ENCODE data around the gene PDIA6.

PDIA6 gene

DNA sequence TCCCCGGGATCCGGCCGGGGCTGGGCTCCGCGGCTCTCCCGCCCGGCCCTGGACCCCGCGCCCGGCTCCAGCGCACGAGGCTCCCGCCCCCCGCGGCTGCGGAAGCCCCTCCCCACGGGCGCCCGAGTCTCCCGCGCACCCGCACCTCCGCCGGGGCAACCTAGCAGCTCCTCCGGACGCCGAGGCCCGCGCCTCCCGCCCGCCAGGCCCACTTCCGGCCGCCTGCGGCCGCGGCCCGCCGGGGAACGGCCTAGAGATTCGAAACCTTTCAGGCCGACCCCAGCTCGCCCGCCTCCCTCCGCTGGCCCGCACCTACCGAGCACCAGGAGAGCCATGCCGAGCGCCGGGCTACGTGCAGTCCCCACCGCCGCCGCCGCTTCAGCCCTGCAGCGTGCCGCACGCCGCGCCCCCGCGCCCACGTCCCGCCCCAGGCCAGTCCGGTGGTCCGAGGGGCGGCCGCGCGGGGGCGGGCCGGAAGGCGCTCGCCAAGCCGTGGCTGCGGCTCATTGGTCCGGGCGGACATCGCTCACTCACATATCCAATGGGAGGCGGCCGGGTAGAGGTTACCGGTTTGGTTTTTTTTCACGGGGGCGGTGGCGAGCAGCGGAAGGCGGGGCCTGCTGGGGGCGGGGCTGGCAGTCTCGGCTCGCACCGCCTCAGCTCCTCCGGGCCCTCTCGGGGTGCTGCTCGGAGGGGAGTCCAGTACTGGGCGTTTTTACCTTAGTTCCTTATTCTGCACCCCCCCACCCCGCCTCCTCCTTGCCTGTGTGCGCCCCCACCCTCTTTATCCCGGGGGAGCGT, at the start of gene PDIA6:
Gene PDIA6 (minus strand): TSS at position 424 of the 801 bp plus-strand sequence. CDS start 89 bp downstream, at position 335.
- DNase-seq (ENCODE audit: low read depth in 2 of 2): peak; percentile 91 to 94

DNA sequence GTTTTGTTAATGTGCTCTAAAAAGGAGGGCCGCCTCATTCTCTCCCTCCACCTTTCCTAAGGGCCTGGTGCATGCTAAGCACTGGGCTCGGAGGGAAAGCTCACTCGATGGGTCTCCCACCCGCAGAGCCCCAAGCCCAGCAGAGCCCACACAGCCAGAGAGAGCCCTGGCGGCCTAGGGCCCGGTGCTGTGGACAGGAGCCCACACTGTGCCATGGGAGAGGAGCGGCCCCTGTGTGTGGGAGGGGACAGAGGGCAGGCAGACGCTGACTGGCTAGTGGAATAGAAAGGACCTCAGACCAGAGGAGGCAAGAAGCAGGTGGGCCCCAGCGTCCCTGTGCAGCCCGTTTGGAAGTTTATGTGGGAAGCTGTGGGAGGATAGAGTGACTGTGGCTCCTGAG, 49.7 kb upstream of the PDIA6 start:
- DNase-seq (ENCODE audit: low read depth in 2 of 2): no peak

DNA sequence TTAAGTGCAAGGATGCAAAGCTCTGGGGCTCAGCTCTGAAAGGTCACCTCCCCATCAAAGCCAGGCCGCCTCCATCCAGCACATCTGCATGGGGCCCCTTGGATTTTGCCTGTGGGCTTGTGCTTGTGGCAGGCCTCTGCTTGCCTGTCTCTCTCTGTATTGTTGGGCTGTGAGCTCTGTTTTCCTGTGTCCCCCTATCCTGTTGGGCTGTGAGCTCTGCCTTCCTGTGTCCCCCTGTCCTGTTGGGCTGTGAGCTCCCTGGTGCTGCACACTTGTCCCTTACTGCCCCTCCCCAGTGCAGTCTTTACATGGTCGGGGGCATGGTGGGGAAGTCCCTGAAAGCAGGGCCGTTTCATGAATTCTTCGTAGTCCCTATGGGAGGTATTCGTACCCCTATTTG, 49.2 kb upstream of the PDIA6 start:
- no peak for DNase-seq (ENCODE audit: low read depth in 2 of 2)

DNA sequence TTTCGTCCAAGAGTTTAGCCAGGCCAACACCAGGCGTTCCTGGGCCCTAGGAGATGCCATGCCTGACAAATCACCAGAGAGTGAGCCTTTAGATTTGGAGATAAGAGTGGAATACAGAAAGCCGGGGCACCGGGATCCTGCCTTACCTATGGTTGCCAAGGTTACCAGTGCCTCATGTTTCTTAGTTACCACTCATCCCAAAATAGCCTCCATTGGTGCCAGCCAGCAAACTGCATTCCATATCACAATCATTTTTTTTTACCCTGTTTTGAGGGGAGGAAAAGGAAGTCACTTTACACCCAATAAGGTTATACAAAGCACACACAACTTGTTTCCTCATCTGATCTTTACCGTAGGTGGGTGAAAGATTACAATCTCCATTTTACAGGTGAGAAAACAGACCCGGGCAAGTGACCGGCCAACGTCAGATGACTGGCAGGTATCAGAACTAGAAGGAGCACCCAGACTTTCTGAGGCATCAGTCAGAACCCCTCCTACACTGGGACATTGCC, 48.3 kb upstream of the PDIA6 start:
- no peak for DNase-seq (ENCODE audit: low read depth in 2 of 2)

DNA sequence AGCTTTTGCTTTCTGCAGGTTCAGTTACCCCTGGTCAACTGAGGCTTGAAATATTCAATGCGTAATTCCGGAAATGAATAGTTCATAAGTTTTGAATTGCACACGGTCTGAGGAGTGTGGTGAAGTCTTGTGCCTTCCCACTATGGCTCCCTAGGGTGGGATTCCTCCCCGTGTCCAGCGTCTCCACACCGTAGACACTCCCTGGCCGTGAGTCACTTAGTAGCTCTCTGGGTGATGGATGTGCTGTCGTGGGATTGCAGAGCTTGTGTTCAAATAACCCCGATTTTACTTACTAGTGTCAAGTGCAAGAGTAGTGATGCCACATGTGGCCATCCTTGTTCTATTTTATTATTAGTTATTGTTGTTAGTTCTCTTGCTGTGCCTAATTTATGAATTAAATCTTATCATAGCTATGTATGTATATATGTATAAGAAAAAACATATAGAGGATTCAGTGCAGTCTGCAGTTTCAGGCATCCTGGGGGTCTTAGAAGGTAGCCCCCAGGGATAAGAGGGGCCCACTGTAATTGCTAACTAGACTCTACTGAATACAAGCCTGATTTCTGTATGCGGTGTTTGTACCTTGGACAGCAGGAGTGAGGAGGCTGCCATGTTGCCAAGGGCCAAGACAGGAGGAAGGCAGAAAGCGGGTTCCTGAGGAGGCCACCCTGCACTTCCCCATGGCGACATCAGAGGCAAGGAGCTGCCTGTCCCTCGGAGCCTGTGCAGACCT, 47.7 kb upstream of the PDIA6 start:
- DNase-seq (ENCODE audit: low read depth in 2 of 2): no peak

DNA sequence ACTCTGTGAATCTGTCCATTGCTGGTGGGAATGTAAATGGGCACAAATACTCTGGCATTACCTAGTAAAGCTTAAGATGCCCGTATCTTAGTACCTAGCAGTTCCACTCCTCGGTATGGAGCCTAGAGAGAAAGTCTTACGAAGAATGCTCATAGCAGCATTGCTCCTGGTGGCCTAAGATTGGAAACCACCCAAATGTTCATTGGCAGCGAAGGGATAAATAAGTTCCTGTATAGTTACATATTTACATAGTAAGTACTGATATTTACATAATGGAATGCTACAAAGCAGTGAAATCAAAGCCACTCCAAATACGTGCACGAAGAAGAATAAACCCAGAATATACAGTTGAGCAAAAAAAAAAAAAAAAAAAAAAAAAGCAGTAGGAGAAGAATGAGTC, 46.7 kb upstream of the PDIA6 start:
- no peak for DNase-seq (ENCODE audit: low read depth in 2 of 2)

GRCh38 chr2:10848541-10848940, 36.0 kb upstream of the PDIA6 start:
- DNase-seq (ENCODE audit: low read depth in 2 of 2): no peak

DNA sequence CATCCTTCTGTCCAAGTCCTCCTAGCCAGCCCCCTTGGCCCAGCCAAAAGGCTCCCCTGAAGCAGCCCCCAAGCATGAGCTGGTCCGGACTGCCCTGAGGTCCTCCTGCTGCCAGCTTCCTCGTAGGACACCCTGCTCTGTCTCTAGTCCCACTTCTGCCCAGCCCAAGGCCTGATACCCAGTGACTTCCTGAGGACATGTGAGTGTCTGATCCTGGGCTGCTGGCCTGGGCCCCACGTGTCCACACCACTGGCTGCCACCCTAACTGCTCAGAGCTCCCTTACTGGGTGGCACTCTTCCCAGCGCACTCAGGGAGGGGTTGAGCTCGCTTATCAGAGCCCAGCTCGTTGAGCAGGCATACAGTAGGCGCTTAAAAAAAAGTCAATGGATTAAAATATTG, 34.4 kb upstream of the PDIA6 start:
- no peak for DNase-seq (ENCODE audit: low read depth in 2 of 2)

- DNase-seq (ENCODE audit: low read depth in 2 of 2): no peak
These were observed 33.7 kb upstream of the PDIA6 start for GRCh38 chr2:10846110-10846861.

- no peak for DNase-seq (ENCODE audit: low read depth in 2 of 2)
These were observed 33.1 kb upstream of the PDIA6 start for GRCh38 chr2:10845640-10846039.

DNA sequence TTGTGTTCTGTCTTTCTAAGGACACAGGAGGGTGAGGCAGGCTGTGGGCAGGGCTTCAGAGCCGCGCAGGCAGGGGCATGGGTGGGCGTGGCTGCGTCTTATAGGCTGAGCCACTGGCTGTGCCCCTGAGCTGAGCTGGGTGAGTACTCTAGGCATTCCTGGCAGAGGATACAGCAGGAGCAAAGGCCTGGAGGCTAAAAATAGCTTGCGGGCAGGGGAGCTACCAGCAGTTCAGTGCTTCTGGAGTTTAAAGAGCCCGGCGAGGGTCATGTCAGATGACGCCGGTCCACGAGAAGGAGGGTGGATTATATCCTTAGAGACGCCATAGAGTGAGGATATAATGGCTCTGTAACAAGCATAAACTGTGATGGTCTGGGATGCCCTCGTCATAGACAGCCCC, 31.5 kb upstream of the PDIA6 start:
- no peak for DNase-seq (ENCODE audit: low read depth in 2 of 2)

- no peak for DNase-seq (ENCODE audit: low read depth in 2 of 2)
These were observed 29.9 kb upstream of the PDIA6 start for GRCh38 chr2:10842506-10842905.

DNA sequence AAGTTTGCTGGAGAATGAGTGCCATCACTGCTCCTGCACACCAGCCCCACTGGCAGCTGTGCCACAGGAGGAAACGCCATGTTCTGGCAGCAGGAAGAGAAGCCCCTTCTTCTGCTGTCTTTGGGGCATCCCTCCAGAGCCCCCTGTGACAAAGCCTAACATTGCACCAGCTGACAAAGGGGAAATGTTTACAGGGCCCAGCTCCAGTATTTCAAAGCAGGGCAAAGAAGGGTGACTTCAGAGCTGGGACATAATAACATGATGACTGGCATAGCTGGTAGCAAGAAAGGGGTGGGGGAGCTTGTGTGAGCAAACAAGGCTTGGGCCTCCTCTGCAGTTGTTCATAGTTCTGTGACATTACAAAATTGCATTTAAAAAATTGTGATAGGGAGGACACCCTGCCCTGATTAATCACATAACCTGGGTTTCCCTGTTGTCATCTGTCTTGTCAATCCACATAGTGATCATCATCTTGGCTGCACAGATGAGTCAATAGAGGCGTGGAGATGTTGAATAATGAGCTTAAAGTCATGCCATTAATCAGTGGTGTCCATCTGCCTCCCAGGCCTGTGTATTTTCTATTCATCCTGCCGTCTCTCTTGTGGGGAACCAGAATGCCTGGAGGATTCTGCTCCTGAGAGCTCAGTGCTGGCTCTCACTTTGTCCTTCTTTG, 29.1 kb upstream of the PDIA6 start:
- DNase-seq (ENCODE audit: low read depth in 2 of 2): no peak

DNA sequence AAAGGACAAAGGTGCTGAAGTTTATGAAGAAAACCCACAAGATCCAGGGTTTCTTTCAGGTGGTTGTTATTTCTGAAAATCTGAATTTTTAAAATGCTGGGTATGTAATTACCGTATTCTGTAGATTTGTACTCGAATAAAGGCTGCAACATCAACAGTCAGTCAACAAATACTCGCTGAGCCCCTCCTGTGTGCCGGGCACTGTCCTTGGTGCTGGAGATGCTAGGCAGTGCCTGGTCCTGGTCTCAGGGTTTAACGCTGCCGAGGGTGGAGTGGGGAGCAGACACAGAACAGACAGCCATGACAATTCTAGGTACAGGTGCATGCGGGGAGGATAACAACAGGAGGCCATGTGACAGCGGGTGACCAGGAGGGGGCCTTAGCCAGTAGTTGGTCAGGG, 27.2 kb upstream of the PDIA6 start:
- no peak for DNase-seq (ENCODE audit: low read depth in 2 of 2)

DNA sequence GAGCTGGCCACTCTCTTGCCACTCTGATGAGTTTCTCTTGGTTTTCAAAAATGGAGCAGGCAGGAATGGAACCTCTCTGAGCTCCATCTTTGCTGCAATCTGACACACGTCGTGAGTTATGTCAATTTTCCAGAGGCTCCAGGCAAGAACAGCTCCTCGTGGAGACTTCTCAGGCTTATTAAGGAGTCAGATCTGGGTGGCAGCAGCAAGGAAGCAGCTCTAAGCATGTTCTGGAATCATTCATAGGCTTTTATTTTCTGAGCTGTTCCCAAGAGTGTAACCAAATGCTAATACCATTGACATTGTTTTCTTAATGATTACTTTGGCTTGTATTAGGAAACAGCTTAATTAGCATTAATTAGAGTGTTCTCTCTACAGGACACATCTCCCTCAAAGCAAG, 26.1 kb upstream of the PDIA6 start:
- DNase-seq (ENCODE audit: low read depth in 2 of 2): no peak

GRCh38 chr2:10837298-10838266, 25.0 kb upstream of the PDIA6 start:
- no peak for DNase-seq (ENCODE audit: low read depth in 2 of 2)

DNA sequence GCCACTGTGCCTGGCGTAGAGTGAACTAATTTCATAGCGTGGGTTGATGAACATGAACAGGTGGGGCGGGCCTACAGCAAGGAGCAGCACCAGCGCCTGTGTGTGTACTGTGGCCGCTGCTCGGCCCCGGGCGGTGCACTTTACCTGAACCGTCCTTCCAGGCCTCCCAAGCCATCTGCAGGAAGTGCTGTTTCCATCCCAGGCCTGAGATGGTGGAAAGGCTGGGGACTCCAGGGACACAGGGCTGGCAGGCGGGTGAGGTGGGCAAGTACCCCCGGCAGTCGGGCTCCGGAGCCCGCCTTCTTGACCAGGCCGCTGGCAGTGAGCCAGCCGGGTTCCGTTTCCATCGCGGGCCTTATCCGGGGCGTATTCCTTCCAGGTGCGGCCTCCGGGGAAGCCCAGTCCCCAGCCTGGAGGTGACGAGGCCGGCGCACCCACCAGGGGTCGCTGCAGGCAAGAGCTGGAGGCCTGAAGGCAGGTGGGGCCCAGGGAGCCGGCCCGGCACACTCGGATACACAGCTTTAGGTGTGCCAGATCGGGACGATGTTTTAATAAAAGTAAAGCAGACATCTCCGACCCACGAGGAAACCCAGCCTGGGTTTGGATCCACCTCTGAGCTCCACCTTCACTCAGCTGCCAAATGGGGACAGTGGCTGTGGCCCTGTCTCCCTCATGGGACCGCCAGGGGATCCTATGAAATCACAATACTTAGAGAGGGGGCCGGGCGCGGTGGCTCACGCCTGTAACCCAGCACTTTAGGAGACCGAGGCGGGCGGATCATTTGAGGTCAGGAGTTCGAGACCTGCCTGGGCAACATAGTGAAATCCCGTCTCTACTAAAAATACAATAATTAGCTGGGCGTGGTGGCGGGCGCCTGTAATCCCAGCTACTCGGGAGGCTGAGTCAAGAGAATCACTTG, 22.7 kb upstream of the PDIA6 start:
- peak; percentile 76 to 92 for DNase-seq (ENCODE audit: low read depth in 2 of 2)

- DNase-seq (ENCODE audit: low read depth in 2 of 2): no peak
These were observed 21.6 kb upstream of the PDIA6 start for GRCh38 chr2:10834068-10834655.

GRCh38 chr2:10833021-10833420, 20.4 kb upstream of the PDIA6 start:
- DNase-seq (ENCODE audit: low read depth in 2 of 2): no peak

Measured in stimulated activated CD4-positive, alpha-beta T cell treated with anti-CD3 and anti-CD28 coated beads, Interleukin-4, amount 100 ng/mL, for 48 hours (primary cell).